GM23338 (cell line): Measurements from ENCODE around the gene GHRHR. TPM values are rescaled to one million over a fixed set of nuclear protein-coding genes. Genes with fewer than 3 reads are reported as not detected.

ENCODE experiments used
- ATAC-seq: fragments of 200-7000 bp; cut with Tn5 transposase; 3 replicates; pipeline ENCODE4 v1.9.1; 2020
- DNase-seq: peaks from one replicate; pipeline ENCODE4 v3.0.0-alpha.2; 2015; ENCODE audit warnings: low spot score
- H2AFZ ChIP-seq: fragments of 200-600 bp; sonication (generic); 2 replicates; pipeline ENCODE4 v1.8.0; 2016; ENCODE audit warnings: antibody characterized with exemption, mild to moderate bottlenecking, moderate library complexity
- H3F3A ChIP-seq: fragments of 200-600 bp; sonication (generic); replicated peaks from 2 replicates; pipeline ENCODE4 v1.8.0; 2017; ENCODE audit warnings: antibody characterized with exemption, mixed run types, low read depth
- H3K27ac ChIP-seq: fragments of 200-600 bp; sonication (generic); 2 replicates; pipeline ENCODE4 v1.6.1; 2016; ENCODE audit warnings: low read depth
- H3K27me3 ChIP-seq: fragments of 200-600 bp; sonication (generic); 2 replicates; pipeline ENCODE4 v1.8.0; 2016; ENCODE audit warnings: mild to moderate bottlenecking, mixed run types, moderate library complexity; ENCODE audit not compliant: insufficient read depth
- H3K36me3 ChIP-seq: fragments of 200-600 bp; sonication (generic); 2 replicates; pipeline ENCODE4 v1.8.0; 2016; ENCODE audit warnings: mild to moderate bottlenecking; ENCODE audit not compliant: insufficient read depth
- H3K4me1 ChIP-seq: fragments of 200-600 bp; sonication (generic); 2 replicates; pipeline ENCODE4 v1.8.0; 2016; ENCODE audit warnings: mild to moderate bottlenecking, moderate library complexity; ENCODE audit not compliant: insufficient read depth
- H3K4me2 ChIP-seq: fragments of 200-600 bp; sonication (generic); 2 replicates; pipeline ENCODE4 v1.7.1; 2017; ENCODE audit warnings: mixed run types
- H3K4me3 ChIP-seq: fragments of 200-600 bp; sonication (generic); 2 replicates; pipeline ENCODE4 v1.6.1; 2016; ENCODE audit warnings: mixed run types
- H3K79me2 ChIP-seq: fragments of 200-600 bp; sonication (generic); replicated peaks from 2 replicates; pipeline ENCODE4 v1.8.0; 2017; ENCODE audit warnings: mild to moderate bottlenecking; ENCODE audit not compliant: insufficient read depth
- H3K9me2 ChIP-seq: fragments of 200-600 bp; sonication (generic); 2 replicates; pipeline ENCODE4 v1.8.0; 2017; ENCODE audit not compliant: insufficient read depth
- H4K20me1 ChIP-seq: fragments of 200-600 bp; sonication (generic); replicated peaks from 2 replicates; pipeline ENCODE4 v1.8.0; 2017; ENCODE audit warnings: mild to moderate bottlenecking; ENCODE audit not compliant: insufficient read depth
- H3K27ac Mint-ChIP-seq: 2 replicates; pipeline ENCODE4 v1.8.0; 2020; ENCODE audit warnings: inconsistent platforms, mild to moderate bottlenecking, moderate library complexity, mixed read lengths
- H3K27me3 Mint-ChIP-seq: 3 replicates; pipeline ENCODE4 v1.8.0; 2022; ENCODE audit warnings: low read depth, mild to moderate bottlenecking, moderate library complexity, mixed read lengths, inconsistent platforms; ENCODE audit not compliant: insufficient read depth, poor library complexity
- H3K36me3 Mint-ChIP-seq: 3 replicates; pipeline ENCODE4 v1.8.0; 2021; ENCODE audit warnings: low read depth, mild to moderate bottlenecking, inconsistent platforms, moderate library complexity, mixed read lengths
- H3K4me1 Mint-ChIP-seq: 3 replicates; pipeline ENCODE4 v1.8.0; 2020; ENCODE audit warnings: mild to moderate bottlenecking, inconsistent platforms, mixed read lengths
- H3K4me3 Mint-ChIP-seq: 3 replicates; pipeline ENCODE4 v1.8.0; 2021; ENCODE audit warnings: moderate library complexity, mild to moderate bottlenecking, inconsistent platforms, mixed read lengths
- H3K9me3 Mint-ChIP-seq: 3 replicates; pipeline ENCODE4 v1.8.0; 2020; ENCODE audit warnings: moderate library complexity, mild to moderate bottlenecking, inconsistent platforms, mixed read lengths
- CREB1 ChIP-seq: fragments of 250-450 bp; sonication (Bioruptor Pico); IDR thresholded peaks from 2 replicates; pipeline ENCODE4 v1.5.0; 2020; ENCODE audit warnings: low read depth, mild to moderate bottlenecking, moderate library complexity
- EZH2phosphoT487 ChIP-seq: fragments of 200-600 bp; sonication (generic); IDR thresholded peaks from one replicate; pipeline ENCODE4 v1.8.1; 2018; ENCODE audit warnings: antibody characterized with exemption; ENCODE audit not compliant: unreplicated experiment
- JUNB ChIP-seq: IDR thresholded peaks from one replicate; pipeline ENCODE4 v1.6.1; 2016; ENCODE audit warnings: antibody characterized with exemption; ENCODE audit not compliant: unreplicated experiment
- NANOG ChIP-seq: IDR thresholded peaks from 2 replicates; pipeline ENCODE4 v1.6.1; 2016; ENCODE audit warnings: antibody characterized with exemption, borderline replicate concordance
- POLR2AphosphoS5 ChIP-seq: IDR thresholded peaks from 2 replicates; pipeline ENCODE4 v1.6.1; 2016; ENCODE audit warnings: antibody characterized with exemption, low read depth
- STAT1 ChIP-seq: IDR thresholded peaks from one replicate; pipeline ENCODE4 v1.6.1; 2016; ENCODE audit warnings: antibody characterized with exemption; ENCODE audit not compliant: unreplicated experiment
- ZNF114 ChIP-seq: fragments of 250-450 bp; sonication (Bioruptor Pico); IDR thresholded peaks from 2 replicates; pipeline ENCODE4 v1.5.0; 2020; ENCODE audit warnings: mild to moderate bottlenecking, moderate library complexity
- ZNF331 ChIP-seq: fragments of 250-450 bp; sonication (Bioruptor Pico); IDR thresholded peaks from 2 replicates; pipeline ENCODE4 v1.5.0; 2020; ENCODE audit warnings: low read depth, mild to moderate bottlenecking, moderate library complexity
- polyA plus RNA-seq: library from polyadenylated mRNA; unstranded; fragments of >200 nt; fragmentation: Nextera tagmentation; extraction: Ambion mirVana; gene quantifications from 2 replicates; pipeline ENCODE4 v1.2.1, GENCODE V29; 2016
- total RNA-seq: library from RNA; depleted of rRNA; stranded (reverse); fragments of >200 nt; shearing (Covaris generic); gene quantifications from 2 replicates; pipeline ENCODE4 v1.2.3, GENCODE V29; 2014
- TF ChIP-seq, protein P1 (sequence below): IDR thresholded peaks from one replicate; pipeline ENCODE4 v1.6.1; 2018; ENCODE audit warnings: antibody characterized with exemption; ENCODE audit not compliant: unreplicated experiment
- TF ChIP-seq, protein P2 (sequence below): IDR thresholded peaks from 2 replicates; pipeline ENCODE4 v1.6.1; 2016; ENCODE audit warnings: antibody characterized with exemption
- TF ChIP-seq, protein P3 (sequence below), 2 experiments: fragments of 200-600 bp in 1 of 2; sonication (generic) in 1 of 2; conservative IDR thresholded peaks; 2 replicates each; pipeline versions ENCODE4 v1.5.1 to v1.6.1; 2016 to 2017; ENCODE audit warnings: antibody characterized with exemption in 2 of 2, low read depth in 2 of 2, mild to moderate bottlenecking in 2 of 2, moderate library complexity in 1 of 2

Gene GHRHR
- total and polyA plus RNA-seq, 2 experiments from 2014 or later, result 2.2 TPM; not detected in 1

DNA sequence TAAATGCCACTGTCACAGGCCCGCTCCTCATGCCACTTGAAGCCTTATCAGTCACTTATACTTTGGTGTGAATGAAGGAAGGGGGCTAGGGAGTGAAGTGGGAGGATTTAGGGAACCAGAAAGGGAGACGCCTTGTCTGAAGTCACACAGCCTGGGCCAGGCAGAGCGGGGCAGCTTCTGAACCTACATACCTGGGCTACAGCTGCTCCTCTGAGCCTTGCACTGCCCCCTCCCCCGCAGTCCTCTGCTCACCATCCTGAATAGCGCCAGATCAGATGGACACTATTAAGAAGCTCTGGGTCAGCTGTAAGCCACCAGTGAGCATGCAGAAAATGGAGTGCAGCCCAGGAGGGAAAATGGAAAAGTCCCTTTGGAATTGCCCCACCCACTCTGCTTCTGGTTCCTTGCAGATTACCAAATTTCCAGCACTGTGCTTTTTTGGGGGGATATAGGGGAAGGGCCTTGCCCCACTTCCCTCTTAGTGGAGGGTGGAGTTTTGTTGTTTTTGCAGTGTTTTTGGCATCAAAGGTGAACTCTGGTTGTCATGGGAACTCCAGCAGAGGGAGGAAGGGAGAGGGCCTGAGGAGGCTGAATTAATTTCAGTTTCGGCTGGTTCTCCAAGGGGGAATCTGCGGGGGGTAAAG lies 53.4 kb downstream of the GHRHR start (continued):
- TF ChIP-seq, protein P1, sequence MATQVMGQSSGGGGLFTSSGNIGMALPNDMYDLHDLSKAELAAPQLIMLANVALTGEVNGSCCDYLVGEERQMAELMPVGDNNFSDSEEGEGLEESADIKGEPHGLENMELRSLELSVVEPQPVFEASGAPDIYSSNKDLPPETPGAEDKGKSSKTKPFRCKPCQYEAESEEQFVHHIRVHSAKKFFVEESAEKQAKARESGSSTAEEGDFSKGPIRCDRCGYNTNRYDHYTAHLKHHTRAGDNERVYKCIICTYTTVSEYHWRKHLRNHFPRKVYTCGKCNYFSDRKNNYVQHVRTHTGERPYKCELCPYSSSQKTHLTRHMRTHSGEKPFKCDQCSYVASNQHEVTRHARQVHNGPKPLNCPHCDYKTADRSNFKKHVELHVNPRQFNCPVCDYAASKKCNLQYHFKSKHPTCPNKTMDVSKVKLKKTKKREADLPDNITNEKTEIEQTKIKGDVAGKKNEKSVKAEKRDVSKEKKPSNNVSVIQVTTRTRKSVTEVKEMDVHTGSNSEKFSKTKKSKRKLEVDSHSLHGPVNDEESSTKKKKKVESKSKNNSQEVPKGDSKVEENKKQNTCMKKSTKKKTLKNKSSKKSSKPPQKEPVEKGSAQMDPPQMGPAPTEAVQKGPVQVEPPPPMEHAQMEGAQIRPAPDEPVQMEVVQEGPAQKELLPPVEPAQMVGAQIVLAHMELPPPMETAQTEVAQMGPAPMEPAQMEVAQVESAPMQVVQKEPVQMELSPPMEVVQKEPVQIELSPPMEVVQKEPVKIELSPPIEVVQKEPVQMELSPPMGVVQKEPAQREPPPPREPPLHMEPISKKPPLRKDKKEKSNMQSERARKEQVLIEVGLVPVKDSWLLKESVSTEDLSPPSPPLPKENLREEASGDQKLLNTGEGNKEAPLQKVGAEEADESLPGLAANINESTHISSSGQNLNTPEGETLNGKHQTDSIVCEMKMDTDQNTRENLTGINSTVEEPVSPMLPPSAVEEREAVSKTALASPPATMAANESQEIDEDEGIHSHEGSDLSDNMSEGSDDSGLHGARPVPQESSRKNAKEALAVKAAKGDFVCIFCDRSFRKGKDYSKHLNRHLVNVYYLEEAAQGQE, result no peak
- TF ChIP-seq POLR2AphosphoS5, result no peak
- TF ChIP-seq JUNB, result no peak
- TF ChIP-seq, protein P2, sequence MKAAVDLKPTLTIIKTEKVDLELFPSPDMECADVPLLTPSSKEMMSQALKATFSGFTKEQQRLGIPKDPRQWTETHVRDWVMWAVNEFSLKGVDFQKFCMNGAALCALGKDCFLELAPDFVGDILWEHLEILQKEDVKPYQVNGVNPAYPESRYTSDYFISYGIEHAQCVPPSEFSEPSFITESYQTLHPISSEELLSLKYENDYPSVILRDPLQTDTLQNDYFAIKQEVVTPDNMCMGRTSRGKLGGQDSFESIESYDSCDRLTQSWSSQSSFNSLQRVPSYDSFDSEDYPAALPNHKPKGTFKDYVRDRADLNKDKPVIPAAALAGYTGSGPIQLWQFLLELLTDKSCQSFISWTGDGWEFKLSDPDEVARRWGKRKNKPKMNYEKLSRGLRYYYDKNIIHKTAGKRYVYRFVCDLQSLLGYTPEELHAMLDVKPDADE, result no peak
- no peak for TF ChIP-seq CREB1 (CRISPR knock-in tag)
- no peak for TF ChIP-seq NANOG
- TF ChIP-seq ZNF114, result no peak

DNA sequence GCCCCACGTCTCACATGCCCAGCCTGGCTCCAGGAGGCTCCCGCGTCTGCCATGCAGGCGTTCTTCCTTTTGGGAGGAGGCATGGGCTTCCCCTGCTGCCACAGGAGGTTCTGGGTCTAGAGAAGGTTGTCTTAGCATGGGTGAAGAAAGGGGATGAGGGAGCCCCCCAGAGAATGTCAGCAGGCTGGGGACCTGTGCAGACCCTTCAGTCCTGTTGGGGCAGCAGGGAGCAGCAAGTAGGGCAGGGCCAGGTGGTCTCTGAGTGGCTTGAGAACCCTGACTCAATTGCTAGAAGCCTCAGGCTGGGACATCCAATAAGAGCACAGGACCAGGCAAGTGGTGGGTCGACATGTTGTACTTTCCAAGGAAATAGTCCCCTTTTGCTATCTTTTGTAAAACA lies 54.0 kb downstream of the GHRHR start:
- no peaks in the 10 kb centered on the region for H4K20me1 ChIP-seq
- no peaks in the 10 kb centered on the region for H3K79me2 ChIP-seq
- ATAC-seq, result no peak
- no peak for DNase-seq
- no peak overlapping the region for H3K4me2 ChIP-seq
- no peaks in the 10 kb centered on the region for H3K36me3 Mint-ChIP-seq
- no peak overlapping the region for H3K4me3 Mint-ChIP-seq
- no peaks in the 10 kb centered on the region for H3K9me2 ChIP-seq
- peaks cover 11% of the 10 kb centered on the region for H3K4me1 ChIP-seq
- no peaks in the 10 kb centered on the region for H3K27me3 ChIP-seq
- no peak overlapping the region for H3K4me3 ChIP-seq
- H3K4me1 Mint-ChIP-seq, result peaks cover 30% of the 10 kb centered on the region
- H2AFZ ChIP-seq, result no peak overlapping the region
- H3K27ac ChIP-seq, result no peak overlapping the region
- no peak overlapping the region for H3K27ac Mint-ChIP-seq
- H3K9me3 Mint-ChIP-seq, result no peaks in the 10 kb centered on the region
- peaks cover 9% of the 10 kb centered on the region for H3K27me3 Mint-ChIP-seq
- H3F3A ChIP-seq, result no peaks in the 10 kb centered on the region
- no peaks in the 10 kb centered on the region for H3K36me3 ChIP-seq
- TF ChIP-seq NANOG (no peak), ZNF331 (CRISPR knock-in tag) (no peak), EZH2phosphoT487 (no peak), STAT1 (no peak), CREB1 (CRISPR knock-in tag) (no peak)
- TF ChIP-seq, protein P1, result no peak
- TF ChIP-seq, protein P3, sequence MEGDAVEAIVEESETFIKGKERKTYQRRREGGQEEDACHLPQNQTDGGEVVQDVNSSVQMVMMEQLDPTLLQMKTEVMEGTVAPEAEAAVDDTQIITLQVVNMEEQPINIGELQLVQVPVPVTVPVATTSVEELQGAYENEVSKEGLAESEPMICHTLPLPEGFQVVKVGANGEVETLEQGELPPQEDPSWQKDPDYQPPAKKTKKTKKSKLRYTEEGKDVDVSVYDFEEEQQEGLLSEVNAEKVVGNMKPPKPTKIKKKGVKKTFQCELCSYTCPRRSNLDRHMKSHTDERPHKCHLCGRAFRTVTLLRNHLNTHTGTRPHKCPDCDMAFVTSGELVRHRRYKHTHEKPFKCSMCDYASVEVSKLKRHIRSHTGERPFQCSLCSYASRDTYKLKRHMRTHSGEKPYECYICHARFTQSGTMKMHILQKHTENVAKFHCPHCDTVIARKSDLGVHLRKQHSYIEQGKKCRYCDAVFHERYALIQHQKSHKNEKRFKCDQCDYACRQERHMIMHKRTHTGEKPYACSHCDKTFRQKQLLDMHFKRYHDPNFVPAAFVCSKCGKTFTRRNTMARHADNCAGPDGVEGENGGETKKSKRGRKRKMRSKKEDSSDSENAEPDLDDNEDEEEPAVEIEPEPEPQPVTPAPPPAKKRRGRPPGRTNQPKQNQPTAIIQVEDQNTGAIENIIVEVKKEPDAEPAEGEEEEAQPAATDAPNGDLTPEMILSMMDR (conservative IDR thresholded peaks at IDR 0.05; ENCODE audit: low read depth in 2 of 2), result no peak
